HEK293 (cell line): ENCODE results near the gene NOL4L.

Source experiments
- CTCF ChIA-PET: fragments of 350-600 bp; formaldehyde crosslinking; extraction: SDS; loops from one replicate; lab custom pipeline; 2021; ENCODE audit warnings: antibody characterized with exemption; lab: Yijun Ruan, JAX
- POLR2A ChIA-PET: fragments of 300-600 bp; formaldehyde crosslinking; extraction: SDS; loops from one replicate; lab custom pipeline; 2020; ENCODE audit warnings: antibody characterized with exemption, inconsistent platforms; lab: Yijun Ruan, JAX
- H3K27ac ChIP-seq: fragments of 200-500 bp; sonication (Bioruptor generic); 2 replicates; pipeline ENCODE4 v1.5.1; 2014; ENCODE audit warnings: low read depth, low read length, control low read depth, inconsistent platforms; ENCODE audit errors: extremely low read depth
- H3K36me3 ChIP-seq, 2 experiments: fragments of 200-500 bp in 1 of 2; sonication (Bioruptor generic) in 1 of 2; 1 replicate in 1 of 2; 2 replicates in 1 of 2; pipeline ENCODE4 v1.5.1; 2014 to 2017; ENCODE audit warnings: inconsistent platforms in 2 of 2, low read length in 2 of 2; ENCODE audit not compliant: control insufficient read depth in 2 of 2, insufficient read depth in 1 of 2
- H3K4me1 ChIP-seq: fragments of 200-500 bp; sonication (Bioruptor generic); 2 replicates; pipeline ENCODE4 v1.5.1; 2014; ENCODE audit warnings: mild to moderate bottlenecking, low read length, inconsistent platforms; ENCODE audit not compliant: control insufficient read depth, insufficient read depth
- H3K4me3 ChIP-seq: 2 replicates; pipeline ENCODE4 v1.5.1; 2011; ENCODE audit warnings: low read depth, mild to moderate bottlenecking, control low read depth, low read length, moderate library complexity
- H3K9me3 ChIP-seq: fragments of 200-500 bp; sonication (Bioruptor generic); 2 replicates; pipeline ENCODE4 v1.5.1; 2014; ENCODE audit warnings: low read depth, low read length, inconsistent platforms; ENCODE audit not compliant: control insufficient read depth, insufficient read depth
- BCL11B ChIP-seq: fragments of 450-650 bp; formaldehyde crosslinking; IDR thresholded peaks from 2 replicates; pipeline ENCODE4 v1.5.1; 2016; ENCODE audit warnings: low read depth, missing biosample characterization, missing genetic modification characterization
- CTCF ChIP-seq: fragments of 450-650 bp; formaldehyde crosslinking; IDR thresholded peaks from 2 replicates; pipeline ENCODE4 v1.5.1; 2016; ENCODE audit warnings: missing biosample characterization, missing genetic modification characterization
- EGR2 ChIP-seq: fragments of 450-650 bp; formaldehyde crosslinking; IDR thresholded peaks from 2 replicates; pipeline ENCODE4 v1.5.1; 2016; ENCODE audit warnings: low read depth, missing biosample characterization, missing genetic modification characterization
- GFI1B ChIP-seq: fragments of 450-650 bp; formaldehyde crosslinking; IDR thresholded peaks from 2 replicates; pipeline ENCODE4 v1.5.1; 2016; ENCODE audit warnings: missing biosample characterization, missing genetic modification characterization
- GLIS1 ChIP-seq: fragments of 450-650 bp; formaldehyde crosslinking; IDR thresholded peaks from 2 replicates; pipeline ENCODE4 v1.5.1; 2016; ENCODE audit warnings: missing biosample characterization, missing genetic modification characterization
- HOXC10 ChIP-seq: sonication (generic); formaldehyde crosslinking; IDR thresholded peaks from 2 replicates; pipeline ENCODE4 v1.8.1; 2023; ENCODE audit warnings: mild to moderate bottlenecking, missing genetic modification reagents
- KLF9 ChIP-seq: fragments of 450-650 bp; formaldehyde crosslinking; IDR thresholded peaks from 2 replicates; pipeline ENCODE4 v1.5.1; 2016; ENCODE audit warnings: missing biosample characterization, missing genetic modification characterization, low read depth
- SCRT2 ChIP-seq: fragments of 450-650 bp; formaldehyde crosslinking; IDR thresholded peaks from 2 replicates; pipeline ENCODE4 v1.5.1; 2016; ENCODE audit warnings: missing biosample characterization, missing genetic modification characterization
- SP3 ChIP-seq: fragments of 450-650 bp; formaldehyde crosslinking; IDR thresholded peaks from 2 replicates; pipeline ENCODE4 v1.5.1; 2016; ENCODE audit warnings: missing biosample characterization, missing genetic modification characterization
- ZBTB8A ChIP-seq: fragments of 450-650 bp; formaldehyde crosslinking; IDR thresholded peaks from 2 replicates; pipeline ENCODE4 v1.5.1; 2016; ENCODE audit warnings: missing biosample characterization, missing genetic modification characterization
- ZFHX2 ChIP-seq: fragments of 450-650 bp; formaldehyde crosslinking; conservative IDR thresholded peaks from 2 replicates; pipeline ENCODE4 v1.5.1; 2016; ENCODE audit warnings: missing biosample characterization, missing genetic modification characterization
- ZFP41 ChIP-seq: fragments of 450-650 bp; formaldehyde crosslinking; IDR thresholded peaks from 2 replicates; pipeline ENCODE4 v1.5.1; 2016; ENCODE audit warnings: missing biosample characterization, missing genetic modification characterization, borderline replicate concordance
- ZNF140 ChIP-seq: fragments of 450-650 bp; formaldehyde crosslinking; IDR thresholded peaks from 2 replicates; pipeline ENCODE4 v1.5.1; 2016; ENCODE audit warnings: missing biosample characterization, missing genetic modification characterization
- ZNF19 ChIP-seq: fragments of 450-650 bp; formaldehyde crosslinking; IDR thresholded peaks from 2 replicates; pipeline ENCODE4; 2016; ENCODE audit warnings: missing biosample characterization, missing genetic modification characterization, low read depth
- ZNF280C ChIP-seq: fragments of 450-650 bp; formaldehyde crosslinking; IDR thresholded peaks from 2 replicates; pipeline ENCODE4 v1.5.1; 2016; ENCODE audit warnings: missing biosample characterization, missing genetic modification characterization
- ZNF362 ChIP-seq: fragments of 450-650 bp; formaldehyde crosslinking; IDR thresholded peaks from 2 replicates; pipeline ENCODE4 v1.5.1; 2016; ENCODE audit warnings: missing biosample characterization, missing genetic modification characterization
- ZNF391 ChIP-seq: fragments of 450-650 bp; formaldehyde crosslinking; IDR thresholded peaks from 2 replicates; pipeline ENCODE4 v1.5.1; 2016; ENCODE audit warnings: low read depth, missing biosample characterization, missing genetic modification characterization, borderline replicate concordance
- ZNF488 ChIP-seq: fragments of 450-650 bp; formaldehyde crosslinking; IDR thresholded peaks from 2 replicates; pipeline ENCODE4 v1.5.1; 2016; ENCODE audit warnings: missing biosample characterization, missing genetic modification characterization
- ZNF560 ChIP-seq: fragments of 450-650 bp; formaldehyde crosslinking; IDR thresholded peaks from 2 replicates; pipeline ENCODE4 v1.5.1; 2017; ENCODE audit warnings: missing biosample characterization, missing genetic modification characterization, borderline replicate concordance
- ZNF610 ChIP-seq: fragments of 450-650 bp; formaldehyde crosslinking; IDR thresholded peaks from 2 replicates; pipeline ENCODE4 v1.5.1; 2016; ENCODE audit warnings: missing biosample characterization, missing genetic modification characterization, borderline replicate concordance
- ZNF621 ChIP-seq: fragments of 450-650 bp; formaldehyde crosslinking; IDR thresholded peaks from 2 replicates; pipeline ENCODE4 v1.5.1; 2017; ENCODE audit warnings: missing biosample characterization, missing genetic modification characterization
- ZNF624 ChIP-seq: fragments of 450-650 bp; formaldehyde crosslinking; IDR thresholded peaks from 2 replicates; pipeline ENCODE4 v1.5.1; 2017; ENCODE audit warnings: missing biosample characterization, missing genetic modification characterization

NOL4L gene

GRCh38 chr20:32474967-32475811, 109.9 kb downstream of the NOL4L start (continued):
- peak; percentile 50 for TF ChIP-seq KLF9 (tag by site-specific recombination)
- peak; percentile 40; the same call in 1 of the 2 replicates for TF ChIP-seq SP3 (tag by site-specific recombination)
- TF ChIP-seq GLIS1: peak; percentile 99
- TF ChIP-seq ZNF621: no peak
- TF ChIP-seq ZNF560: no peak
- no peak for TF ChIP-seq ZNF19 (tag by site-specific recombination)
- peak; percentile 41; the same call in 1 of the 2 replicates for TF ChIP-seq ZBTB8A (tag by site-specific recombination)
- TF ChIP-seq HOXC10 (CRISPR knock-in tag): no peak
- TF ChIP-seq GFI1B (tag by site-specific recombination): no peak

- ChIA-PET POLR2A (interaction anchor here (0.6 kb wide), 1 partner anchor 108 kb away, joined by 4 read pairs; no protein-coding TSS in a partner anchor), CTCF (interaction anchor here (0.6 to 1.0 kb wide), 3 partner anchors 9 to 26 kb away, joined by 3 read pairs; no protein-coding TSS in a partner anchor)
- H3K36me3 ChIP-seq: peaks cover 0 to 24% of the 10 kb centered on the region in 2 experiments; a peak in 1 of 3 replicates
- H3K27ac ChIP-seq: no peak overlapping the region; the same call in 1 of the 2 replicates
- peaks cover 11% of the 10 kb centered on the region for H3K4me1 ChIP-seq
- H3K4me3 ChIP-seq: no peak overlapping the region
- no peak for TF ChIP-seq SCRT2
- peak; percentile 62 for TF ChIP-seq EGR2 (tag by site-specific recombination)
- no peak for TF ChIP-seq ZNF280C (tag by site-specific recombination)
- no peak for TF ChIP-seq ZNF391 (tag by site-specific recombination)
- TF ChIP-seq ZNF624 (tag by site-specific recombination): no peak
- TF ChIP-seq BCL11B (tag by site-specific recombination): no peak
- TF ChIP-seq ZFHX2 (tag by site-specific recombination): peak; percentile 46
- no peak for TF ChIP-seq ZNF362 (tag by site-specific recombination)
- no peak for TF ChIP-seq ZNF140 (tag by site-specific recombination)
- no peak for TF ChIP-seq ZNF488 (tag by site-specific recombination)
- TF ChIP-seq ZFP41 (tag by site-specific recombination): no peak
- no peak for TF ChIP-seq ZNF610
- TF ChIP-seq CTCF (tag by site-specific recombination): no peak
- no peak for TF ChIP-seq ZBTB8A (tag by site-specific recombination)
- no peaks in the 10 kb centered on the region for H3K9me3 ChIP-seq
These were observed 110.5 kb downstream of the NOL4L start for GRCh38 chr20:32474717-32474966.
